ENCODE results near the gene IMPG1. TPM values are rescaled to one million over a fixed set of nuclear protein-coding genes. Genes with fewer than 3 reads are reported as not detected.

IMPG1 gene
- total RNA-seq, 2 experiments from 2014 or later: not detected

DNA sequence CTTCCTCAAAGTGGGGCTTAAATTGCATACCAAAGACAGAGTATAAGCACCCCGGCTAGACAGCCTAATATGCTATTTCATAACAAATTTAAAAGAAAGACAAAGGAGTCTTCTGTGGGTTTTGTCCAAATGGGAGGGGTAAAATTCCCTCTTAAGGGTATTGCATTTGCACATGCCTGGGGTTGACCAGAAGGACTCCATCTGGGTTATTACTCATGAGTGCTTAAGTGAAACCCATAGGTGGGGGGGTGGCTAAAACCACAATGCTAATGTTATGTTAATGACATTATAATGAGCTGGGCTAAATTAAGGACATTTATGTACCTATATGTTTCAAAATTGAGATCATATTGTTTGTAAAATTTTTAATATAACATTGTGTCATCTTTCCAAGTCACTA is 15.0 kb downstream of the IMPG1 start:
- Histone ChIP-seq H3K27ac (ENCODE audit: low read depth, low read length, poor library complexity, severe bottlenecking) (no peak overlapping the region), H3K36me3 (ENCODE audit: insufficient read depth, low read length) (no peaks in the 10 kb centered on the region), H3K4me1 (ENCODE audit: insufficient read depth, low read length, poor library complexity, severe bottlenecking) (no peaks in the 10 kb centered on the region), H3K4me2 (ENCODE audit: low read length) (no peak overlapping the region), H4K20me1 (ENCODE audit: insufficient read depth, low read length) (no peaks in the 10 kb centered on the region), H3K9me3 (ENCODE audit: low read length) (no peaks in the 10 kb centered on the region), H3K9me2 (ENCODE audit: insufficient read depth, low read length) (no peaks in the 10 kb centered on the region), H2AFZ (ENCODE audit: low read length) (no peak overlapping the region), H3K4me3 (ENCODE audit: low read depth, low read length, poor library complexity, severe bottlenecking) (no peak overlapping the region), H3K79me2 (ENCODE audit: insufficient read depth, low read depth, low read length) (no peaks in the 10 kb centered on the region)
- TF ChIP-seq, protein P1, sequence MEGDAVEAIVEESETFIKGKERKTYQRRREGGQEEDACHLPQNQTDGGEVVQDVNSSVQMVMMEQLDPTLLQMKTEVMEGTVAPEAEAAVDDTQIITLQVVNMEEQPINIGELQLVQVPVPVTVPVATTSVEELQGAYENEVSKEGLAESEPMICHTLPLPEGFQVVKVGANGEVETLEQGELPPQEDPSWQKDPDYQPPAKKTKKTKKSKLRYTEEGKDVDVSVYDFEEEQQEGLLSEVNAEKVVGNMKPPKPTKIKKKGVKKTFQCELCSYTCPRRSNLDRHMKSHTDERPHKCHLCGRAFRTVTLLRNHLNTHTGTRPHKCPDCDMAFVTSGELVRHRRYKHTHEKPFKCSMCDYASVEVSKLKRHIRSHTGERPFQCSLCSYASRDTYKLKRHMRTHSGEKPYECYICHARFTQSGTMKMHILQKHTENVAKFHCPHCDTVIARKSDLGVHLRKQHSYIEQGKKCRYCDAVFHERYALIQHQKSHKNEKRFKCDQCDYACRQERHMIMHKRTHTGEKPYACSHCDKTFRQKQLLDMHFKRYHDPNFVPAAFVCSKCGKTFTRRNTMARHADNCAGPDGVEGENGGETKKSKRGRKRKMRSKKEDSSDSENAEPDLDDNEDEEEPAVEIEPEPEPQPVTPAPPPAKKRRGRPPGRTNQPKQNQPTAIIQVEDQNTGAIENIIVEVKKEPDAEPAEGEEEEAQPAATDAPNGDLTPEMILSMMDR (conservative IDR thresholded peaks at IDR 0.05; ENCODE audit: low read length): no peak
- TF ChIP-seq EZH2phosphoT487 (IDR thresholded peaks at IDR 0.05; ENCODE audit: borderline replicate concordance, low read depth, low read length): no peak
- ChIA-PET CTCF (ENCODE audit: unreplicated experiment) (no interaction called here), POLR2A (interaction anchor here (0.6 kb wide), 1 partner anchor 93 kb away, joined by 3 read pairs; no protein-coding TSS in a partner anchor)
- BruUV-seq (replicated peaks): no TSS peak
- no peak for DNase-seq (ENCODE audit: low spot score)
- intact Hi-C loops (cut with micrococcal nuclease; ENCODE audit: unreplicated experiment): no loop called here

DNA sequence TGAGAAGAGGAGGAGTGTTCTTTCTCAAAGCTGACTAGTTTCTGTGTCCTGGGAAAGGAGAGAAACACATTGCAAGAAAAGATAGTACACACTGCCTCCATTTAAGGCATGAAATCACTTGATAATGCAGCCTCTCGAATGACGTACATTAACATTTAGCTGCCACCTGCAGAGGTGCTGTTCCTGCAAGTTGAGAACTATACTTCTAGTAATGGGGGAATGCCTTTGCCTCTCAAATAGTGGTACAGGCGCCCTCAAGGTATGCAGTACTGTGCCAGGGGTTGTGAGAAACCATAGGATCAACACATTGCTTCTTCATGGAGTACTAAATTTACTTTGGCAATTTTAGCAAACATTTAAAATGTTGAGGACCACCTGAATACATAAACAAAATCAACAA is 20.1 kb downstream of the IMPG1 start:
- intact Hi-C loops (cut with micrococcal nuclease; ENCODE audit: unreplicated experiment): no loop called here
- Histone ChIP-seq H3K27ac (ENCODE audit: low read depth, low read length, poor library complexity, severe bottlenecking) (no peak overlapping the region), H3K9me3 (ENCODE audit: low read length) (no peaks in the 10 kb centered on the region), H3K9me2 (ENCODE audit: insufficient read depth, low read length) (no peaks in the 10 kb centered on the region), H3K4me1 (ENCODE audit: insufficient read depth, low read length, poor library complexity, severe bottlenecking) (no peaks in the 10 kb centered on the region), H3K4me2 (ENCODE audit: low read length) (no peak overlapping the region), H3K4me3 (ENCODE audit: low read depth, low read length, poor library complexity, severe bottlenecking) (no peak overlapping the region), H3K79me2 (ENCODE audit: insufficient read depth, low read depth, low read length) (no peaks in the 10 kb centered on the region), H4K20me1 (ENCODE audit: insufficient read depth, low read length) (no peaks in the 10 kb centered on the region), H2AFZ (ENCODE audit: low read length) (no peak overlapping the region), H3K36me3 (ENCODE audit: insufficient read depth, low read length) (no peaks in the 10 kb centered on the region)
- ChIA-PET POLR2A (no interaction called here), CTCF (ENCODE audit: unreplicated experiment) (no interaction called here)
- DNase-seq (ENCODE audit: low spot score): no peak
- no TSS peak for BruUV-seq (replicated peaks)
- TF ChIP-seq, protein P1 (conservative IDR thresholded peaks at IDR 0.05; ENCODE audit: low read length): no peak
- no peak for TF ChIP-seq EZH2phosphoT487 (IDR thresholded peaks at IDR 0.05; ENCODE audit: borderline replicate concordance, low read depth, low read length)

DNA sequence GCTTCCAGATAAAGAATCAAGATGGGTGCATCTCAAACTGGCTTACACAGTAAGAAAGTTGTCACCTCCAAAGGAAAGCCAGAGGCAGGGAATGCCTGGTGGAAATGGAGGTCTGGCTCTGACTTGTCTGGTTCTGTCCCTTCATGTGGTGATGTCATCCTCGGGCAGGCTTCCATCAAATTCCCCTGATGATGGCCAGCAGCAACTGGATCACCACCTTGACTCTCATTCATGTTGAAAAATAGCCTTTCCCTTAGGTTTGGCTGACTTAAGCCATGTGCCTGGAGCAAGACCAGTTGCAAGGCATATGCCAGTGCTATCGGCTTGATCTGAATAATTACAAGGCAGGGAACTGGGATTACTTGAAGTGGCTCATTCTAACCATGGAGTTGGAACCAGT is 28.8 kb downstream of the IMPG1 start:
- no peaks in the 10 kb centered on the region for H3K9me2 ChIP-seq (ENCODE audit: insufficient read depth, low read length)
- no peaks in the 10 kb centered on the region for H3K4me1 ChIP-seq (ENCODE audit: insufficient read depth, low read length, poor library complexity, severe bottlenecking)
- no TSS peak for BruUV-seq (replicated peaks)
- CTCF ChIA-PET (ENCODE audit: unreplicated experiment): no interaction called here
- H3K4me3 ChIP-seq (ENCODE audit: low read depth, low read length, poor library complexity, severe bottlenecking): no peak overlapping the region
- H3K27ac ChIP-seq (ENCODE audit: low read depth, low read length, poor library complexity, severe bottlenecking): no peak overlapping the region
- H3K4me2 ChIP-seq (ENCODE audit: low read length): no peak overlapping the region
- no peaks in the 10 kb centered on the region for H4K20me1 ChIP-seq (ENCODE audit: insufficient read depth, low read length)
- intact Hi-C loops (cut with micrococcal nuclease; ENCODE audit: unreplicated experiment): no loop called here
- H3K79me2 ChIP-seq (ENCODE audit: insufficient read depth, low read depth, low read length): no peaks in the 10 kb centered on the region
- POLR2A ChIA-PET: no interaction called here
- no peaks in the 10 kb centered on the region for H3K9me3 ChIP-seq (ENCODE audit: low read length)
- TF ChIP-seq EZH2phosphoT487 (IDR thresholded peaks at IDR 0.05; ENCODE audit: borderline replicate concordance, low read depth, low read length): no peak
- TF ChIP-seq, protein P1 (conservative IDR thresholded peaks at IDR 0.05; ENCODE audit: low read length): no peak
- no peak for DNase-seq (ENCODE audit: low spot score)
- H3K36me3 ChIP-seq (ENCODE audit: insufficient read depth, low read length): no peaks in the 10 kb centered on the region
- H2AFZ ChIP-seq (ENCODE audit: low read length): no peak overlapping the region

Measured in OCI-LY7 (cell line).